Trophoblast cell (in vitro differentiated cells and primary cell): Measurements from ENCODE around the gene LMOD2. TPM values are rescaled to one million over a fixed set of nuclear protein-coding genes. Genes with fewer than 3 reads are reported as not detected.

Source experiments
- DNase-seq, 2 donors: peaks; one replicate each; pipeline ENCODE4 v3.0.0-alpha.2; 2016
- H2AFZ ChIP-seq: 2 replicates; pipeline ENCODE4 v1.6.1; 2013; ENCODE audit warnings: low read length, moderate library complexity, mild to moderate bottlenecking; ENCODE audit not compliant: insufficient read depth, poor library complexity
- H2AK5ac ChIP-seq: 2 replicates; pipeline ENCODE4 v1.6.1; 2013; ENCODE audit warnings: mild to moderate bottlenecking, low read length
- H2BK120ac ChIP-seq: 2 replicates; pipeline ENCODE4 v1.6.1; 2013; ENCODE audit warnings: low read length, mild to moderate bottlenecking, moderate library complexity; ENCODE audit not compliant: insufficient read depth, poor library complexity
- H2BK12ac ChIP-seq: 2 replicates; pipeline ENCODE4 v1.6.1; 2013; ENCODE audit warnings: mild to moderate bottlenecking, low read length, moderate library complexity
- H2BK5ac ChIP-seq: 2 replicates; pipeline ENCODE4 v1.6.1; 2013; ENCODE audit warnings: low read length, low read depth, moderate library complexity, mild to moderate bottlenecking; ENCODE audit not compliant: poor library complexity
- H3K14ac ChIP-seq: 2 replicates; pipeline ENCODE4 v1.6.1; 2013; ENCODE audit warnings: mild to moderate bottlenecking, low read length
- H3K18ac ChIP-seq: 2 replicates; pipeline ENCODE4 v1.6.1; 2013; ENCODE audit warnings: mild to moderate bottlenecking, low read length
- H3K23ac ChIP-seq: 2 replicates; pipeline ENCODE4 v1.6.1; 2013; ENCODE audit warnings: low read length
- H3K27ac ChIP-seq: 2 replicates; pipeline ENCODE4 v1.5.1; 2013; ENCODE audit warnings: low read depth, mild to moderate bottlenecking, inconsistent platforms, low read length, moderate library complexity
- H3K27me3 ChIP-seq: 2 replicates; pipeline ENCODE4 v1.6.1; 2013; ENCODE audit warnings: inconsistent platforms, mild to moderate bottlenecking, low read length, moderate library complexity; ENCODE audit not compliant: insufficient read depth
- H3K36me3 ChIP-seq, 2 experiments: 1 replicate in 1 of 2; 2 replicates in 1 of 2; pipeline ENCODE4 v1.6.1; 2013; ENCODE audit warnings: low read length in 2 of 2, mild to moderate bottlenecking in 2 of 2, moderate library complexity in 1 of 2; ENCODE audit not compliant: insufficient read depth in 2 of 2, control insufficient read depth in 1 of 2
- H3K4ac ChIP-seq: 2 replicates; pipeline ENCODE4 v1.6.1; 2013; ENCODE audit warnings: low read depth, mild to moderate bottlenecking, low read length, moderate library complexity
- H3K4me1 ChIP-seq, 2 experiments: 1 replicate in 1 of 2; 2 replicates in 1 of 2; pipeline ENCODE4 v1.6.1; 2013; ENCODE audit warnings: low read length in 2 of 2, mild to moderate bottlenecking in 2 of 2, moderate library complexity in 1 of 2; ENCODE audit not compliant: insufficient read depth in 2 of 2, control insufficient read depth in 1 of 2
- H3K4me2 ChIP-seq: 2 replicates; pipeline ENCODE4 v1.6.1; 2013; ENCODE audit warnings: inconsistent platforms, mild to moderate bottlenecking, low read length, moderate library complexity
- H3K4me3 ChIP-seq: 2 replicates; pipeline ENCODE4 v1.5.1; 2013; ENCODE audit warnings: mild to moderate bottlenecking, low read depth, low read length, inconsistent platforms
- H3K79me1 ChIP-seq: one replicate; pipeline ENCODE4 v1.6.1; 2013; ENCODE audit warnings: low read length
- H3K79me2 ChIP-seq: 2 replicates; pipeline ENCODE4 v1.6.1; 2013; ENCODE audit warnings: low read length, mild to moderate bottlenecking; ENCODE audit not compliant: control insufficient read depth, insufficient read depth, poor library complexity
- H3K9ac ChIP-seq: 2 replicates; pipeline ENCODE4 v1.6.1; 2013; ENCODE audit warnings: mild to moderate bottlenecking, low read length
- H3K9me3 ChIP-seq: 2 replicates; pipeline ENCODE4 v1.6.1; 2013; ENCODE audit warnings: low read depth, mild to moderate bottlenecking, control low read depth, inconsistent platforms, low read length; ENCODE audit not compliant: insufficient read depth
- H4K12ac ChIP-seq: 2 replicates; pipeline ENCODE4 v1.6.1; 2013; ENCODE audit warnings: low read depth, mild to moderate bottlenecking, low read length, moderate library complexity
- H4K8ac ChIP-seq: 2 replicates; pipeline ENCODE4 v1.6.1; 2013; ENCODE audit warnings: low read depth, mild to moderate bottlenecking, low read length, moderate library complexity
- H4K91ac ChIP-seq: one replicate; pipeline ENCODE4 v1.6.1; 2013; ENCODE audit warnings: low read depth, mild to moderate bottlenecking, low read length, moderate library complexity
- WGBS: extraction: QIAGEN DNeasy Blood & Tissue Kit; methylation state at CpG from one replicate; pipeline ENCODE4 v1.1.7; 2013; ENCODE audit warnings: missing lambda C conversion rate; ENCODE audit not compliant: insufficient read length, insufficient coverage; ENCODE audit errors: extremely low coverage; 5-methylcytosine and 5-hydroxymethylcytosine counted together
- polyA plus RNA-seq: library from polyadenylated mRNA; stranded (reverse); fragments of 200-250 nt; gene quantifications from 2 replicates; pipeline ENCODE4 v1.2.3, GENCODE V29; 2013

The LMOD2 gene
- 0.87 and 1.1 TPM in 2 replicates for polyA plus RNA-seq

GRCh38 chr7:123655614-123656013 lies at the start of gene LMOD2:
Gene LMOD2, plus strand, starts transcription at chr7:123655866. Its CDS starts 98 bp downstream, at chr7:123655964.
- Histone ChIP-seq H3K23ac (no peak within 1 kb of the TSS), H2AFZ (no peak within 1 kb of the TSS), H3K79me2 (no peaks in the 10 kb centered on the region), H2BK120ac (peak within 1 kb of the TSS; percentile 41), H2BK5ac (peak within 1 kb of the TSS; percentile 64), H3K9ac (no peak within 1 kb of the TSS), H3K27ac (no peak within 1 kb of the TSS), H3K79me1 (peaks cover 6% of the 10 kb centered on the region), H2AK5ac (peak within 1 kb of the TSS; percentile 92), H3K18ac (peak within 1 kb of the TSS; percentile 83), H4K12ac (no peak within 1 kb of the TSS), H3K9me3 (no peaks in the 10 kb centered on the region), H3K4me2 (no peak within 1 kb of the TSS), H3K36me3 (no peaks in the 10 kb centered on the region), H3K4me1 (peaks cover 4 to 8% of the 10 kb centered on the region in 2 experiments), H3K27me3 (no peaks in the 10 kb centered on the region), H3K4ac (no peak within 1 kb of the TSS), H4K8ac (no peak within 1 kb of the TSS), H3K4me3 (no peak within 1 kb of the TSS), H3K14ac (no peak within 1 kb of the TSS), H2BK12ac (peak within 1 kb of the TSS; percentile 95), H4K91ac (peak within 1 kb of the TSS; percentile 57)
- DNase-seq, result no peak
- WGBS, result no CpG with 5 or more reads among the region's 6 CpGs

- no peaks in the 10 kb centered on the region for H3K79me1 ChIP-seq
- no peak overlapping the region for H2BK120ac ChIP-seq
- H4K12ac ChIP-seq, result no peak overlapping the region
- H3K27me3 ChIP-seq, result no peaks in the 10 kb centered on the region
- peak overlapping the region; percentile 10 for H4K8ac ChIP-seq
- no peak overlapping the region for H3K23ac ChIP-seq
- H2BK12ac ChIP-seq, result no peak overlapping the region
- no peak overlapping the region for H3K14ac ChIP-seq
- no peak overlapping the region for H2AFZ ChIP-seq
- H3K9ac ChIP-seq, result no peak overlapping the region
- no peaks in the 10 kb centered on the region for H3K4me1 ChIP-seq
- H2BK5ac ChIP-seq, result no peak overlapping the region
- no peaks in the 10 kb centered on the region for H3K79me2 ChIP-seq
- H3K18ac ChIP-seq, result no peak overlapping the region
- no peak overlapping the region for H3K4me3 ChIP-seq
- H3K4ac ChIP-seq, result no peak overlapping the region
- DNase-seq, result no peak
- no peak overlapping the region for H2AK5ac ChIP-seq
- H4K91ac ChIP-seq, result no peak overlapping the region
- H3K27ac ChIP-seq, result no peak overlapping the region
- no peak overlapping the region for H3K4me2 ChIP-seq
- WGBS, result no CpG with 5 or more reads among the region's 4 CpGs
- no peaks in the 10 kb centered on the region for H3K9me3 ChIP-seq
- H3K36me3 ChIP-seq, result no peaks in the 10 kb centered on the region
Measured at GRCh38 chr7:123607423-123607975, 48.2 kb upstream of the LMOD2 start.

GRCh38 chr7:123608991-123609882 lies 46.4 kb upstream of the LMOD2 start:
- Histone ChIP-seq H2BK5ac (no peak overlapping the region), H4K91ac (no peak overlapping the region), H2BK120ac (no peak overlapping the region), H3K36me3 (no peaks in the 10 kb centered on the region), H3K4me1 (no peaks in the 10 kb centered on the region), H3K4me3 (no peak overlapping the region), H3K14ac (no peak overlapping the region), H2AFZ (no peak overlapping the region), H2BK12ac (no peak overlapping the region), H3K18ac (no peak overlapping the region), H4K8ac (no peak overlapping the region), H4K12ac (no peak overlapping the region), H3K4ac (no peak overlapping the region), H3K79me1 (peaks cover 2% of the 10 kb centered on the region), H3K79me2 (no peaks in the 10 kb centered on the region), H3K23ac (no peak overlapping the region), H3K4me2 (no peak overlapping the region), H3K27me3 (no peaks in the 10 kb centered on the region), H3K9me3 (no peaks in the 10 kb centered on the region), H3K9ac (no peak overlapping the region), H2AK5ac (no peak overlapping the region), H3K27ac (no peak overlapping the region)
- WGBS, result no CpG with 5 or more reads among the region's 5 CpGs
- DNase-seq, result no peak

GRCh38 chr7:123609883-123610239 lies 45.8 kb upstream of the LMOD2 start:
- H2AK5ac ChIP-seq, result no peak overlapping the region
- H3K27ac ChIP-seq, result no peak overlapping the region
- H4K12ac ChIP-seq, result no peak overlapping the region
- H3K79me1 ChIP-seq, result peaks cover 2% of the 10 kb centered on the region
- no peak overlapping the region for H2AFZ ChIP-seq
- H3K23ac ChIP-seq, result no peak overlapping the region
- no peak overlapping the region for H3K18ac ChIP-seq
- no peaks in the 10 kb centered on the region for H3K27me3 ChIP-seq
- H3K9ac ChIP-seq, result no peak overlapping the region
- H3K14ac ChIP-seq, result no peak overlapping the region
- no peaks in the 10 kb centered on the region for H3K4me1 ChIP-seq
- DNase-seq, result no peak
- no peaks in the 10 kb centered on the region for H3K36me3 ChIP-seq
- no peak overlapping the region for H2BK12ac ChIP-seq
- no peaks in the 10 kb centered on the region for H3K79me2 ChIP-seq
- H4K8ac ChIP-seq, result no peak overlapping the region
- WGBS, result no CpG with 5 or more reads among the region's 2 CpGs
- no peak overlapping the region for H2BK120ac ChIP-seq
- H2BK5ac ChIP-seq, result no peak overlapping the region
- no peak overlapping the region for H4K91ac ChIP-seq
- no peaks in the 10 kb centered on the region for H3K9me3 ChIP-seq
- H3K4ac ChIP-seq, result no peak overlapping the region
- H3K4me2 ChIP-seq, result no peak overlapping the region
- H3K4me3 ChIP-seq, result no peak overlapping the region
